NCI-H460 (cell line): ENCODE measurements around the gene C12orf50. TPM values are rescaled to one million over a fixed set of nuclear protein-coding genes. Genes with fewer than 3 reads are reported as not detected.
"Not testable (repeated sequence)": the region's sequence is repeated elsewhere in the genome, so short reads cannot be mapped to it uniquely, and the experiment has no call there.

ENCODE experiments used
- DNase-seq: peaks from one replicate; pipeline ENCODE4 v3.0.0-alpha.2; 2016; ENCODE audit warnings: low read depth; ENCODE audit errors: extremely low read depth
- total RNA-seq: library from RNA; depleted of rRNA; stranded (reverse); fragments of >200 nt; shearing (Covaris generic); gene quantifications from 2 replicates; pipeline ENCODE4 v1.2.3, GENCODE V29; 2014

The C12orf50 gene
- total RNA-seq, 1 experiment from 2014 or later = not detected

DNA sequence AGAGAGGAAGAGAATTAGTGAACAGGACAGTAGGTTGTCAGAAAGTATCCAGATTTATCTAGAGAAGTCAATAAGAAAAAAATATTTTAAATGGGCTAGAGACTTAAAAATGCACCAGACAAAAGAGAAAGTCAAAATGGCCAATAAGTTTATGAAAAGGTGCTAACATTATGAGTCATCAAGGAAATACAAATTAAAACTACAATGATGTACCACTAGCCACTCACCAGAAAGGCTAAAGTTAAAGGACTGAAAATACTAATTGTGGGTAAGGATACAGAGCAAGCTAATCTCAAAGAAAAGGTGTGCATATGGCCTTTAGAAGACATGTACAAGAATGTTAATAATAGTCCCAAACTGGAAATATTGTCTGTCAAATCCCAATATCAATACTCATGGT lies 37.7 kb downstream of the C12orf50 start:
- DNase-seq = no peak

DNA sequence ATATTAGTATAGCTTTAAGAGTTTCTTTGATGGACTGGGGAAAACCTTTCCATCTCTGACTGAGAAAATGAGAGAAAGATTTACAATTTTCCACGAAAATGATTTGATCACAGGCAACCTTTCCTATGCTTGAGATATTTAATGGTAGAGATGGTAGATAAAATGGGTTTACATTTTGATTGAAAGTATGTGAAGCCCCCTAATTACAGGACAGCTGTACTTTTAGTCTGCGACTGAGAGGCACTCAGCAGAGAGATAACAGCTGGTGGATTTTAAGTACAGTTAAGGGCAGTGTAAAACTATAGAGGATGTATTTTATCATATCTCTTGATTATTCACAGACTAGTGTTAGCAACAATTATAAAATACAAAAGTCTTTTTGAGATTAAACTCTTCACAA lies 40.7 kb downstream of the C12orf50 start:
- DNase-seq = no peak

DNA sequence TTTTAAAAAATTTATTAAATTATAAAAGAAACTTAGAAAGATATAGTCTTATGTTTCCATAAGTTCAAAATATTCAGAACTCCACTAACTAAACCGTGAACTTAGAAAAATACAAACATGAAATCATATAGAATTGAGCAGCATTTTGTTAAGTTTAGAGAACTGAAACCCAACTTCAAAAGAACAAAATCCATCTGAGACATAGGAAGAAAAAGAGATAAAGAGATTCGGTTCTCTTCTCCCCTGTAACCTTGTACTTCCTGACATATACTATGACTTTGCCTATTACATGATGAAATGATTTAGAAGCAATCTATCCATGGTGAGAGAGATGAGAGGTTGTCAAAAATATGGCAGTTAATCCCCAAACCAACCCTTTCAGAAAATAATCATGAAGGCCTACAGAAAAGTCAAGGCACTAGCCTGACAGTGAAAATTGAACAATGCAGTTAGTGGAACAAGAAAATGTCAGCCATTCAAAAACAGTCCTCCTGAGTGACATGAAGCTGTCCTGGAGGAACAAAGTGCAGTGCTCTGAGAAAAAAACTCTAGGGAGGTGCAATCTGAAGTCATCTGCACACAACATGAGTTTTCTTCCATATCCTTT lies 44.0 kb downstream of the C12orf50 start:
- DNase-seq = no peak

DNA sequence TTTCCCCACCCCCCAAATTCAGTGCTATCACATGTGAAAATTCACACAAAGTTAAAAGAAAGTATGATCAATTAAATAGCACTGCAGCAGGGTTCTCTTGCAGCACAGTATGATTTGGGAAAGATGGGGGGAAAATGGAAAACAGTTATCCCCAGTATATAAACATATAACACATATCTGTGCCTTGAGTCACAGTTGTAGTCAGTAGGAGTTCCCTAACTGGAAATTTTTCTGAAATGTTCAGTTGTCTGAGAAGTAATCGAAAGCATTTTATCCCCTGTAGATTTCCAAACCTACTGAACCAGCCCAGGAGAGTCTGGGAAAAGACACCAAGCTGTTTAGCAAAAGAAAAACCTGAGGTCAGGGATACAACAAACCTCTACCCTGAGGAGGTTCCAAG lies 47.0 kb downstream of the C12orf50 start:
- DNase-seq = no peak

DNA sequence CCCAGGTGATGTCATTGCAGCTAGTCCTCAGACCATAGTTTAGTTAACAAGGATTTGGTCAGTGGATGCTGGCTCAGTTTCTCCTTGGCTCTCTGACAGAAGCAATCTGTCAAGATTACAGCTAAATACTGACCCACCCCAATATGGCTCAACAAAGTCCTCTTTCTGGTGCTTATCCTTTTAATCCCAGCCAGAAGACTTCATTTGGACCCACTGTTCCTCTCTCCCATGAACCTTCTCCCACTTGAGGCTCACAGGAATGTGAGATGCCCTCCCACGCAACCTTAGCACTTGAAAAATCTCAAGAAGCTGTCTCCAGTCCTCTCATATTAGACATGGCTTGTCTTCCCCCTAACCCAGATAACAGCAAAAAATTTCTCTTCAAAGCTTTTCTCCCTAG lies 47.7 kb downstream of the C12orf50 start:
- no peak for DNase-seq

DNA sequence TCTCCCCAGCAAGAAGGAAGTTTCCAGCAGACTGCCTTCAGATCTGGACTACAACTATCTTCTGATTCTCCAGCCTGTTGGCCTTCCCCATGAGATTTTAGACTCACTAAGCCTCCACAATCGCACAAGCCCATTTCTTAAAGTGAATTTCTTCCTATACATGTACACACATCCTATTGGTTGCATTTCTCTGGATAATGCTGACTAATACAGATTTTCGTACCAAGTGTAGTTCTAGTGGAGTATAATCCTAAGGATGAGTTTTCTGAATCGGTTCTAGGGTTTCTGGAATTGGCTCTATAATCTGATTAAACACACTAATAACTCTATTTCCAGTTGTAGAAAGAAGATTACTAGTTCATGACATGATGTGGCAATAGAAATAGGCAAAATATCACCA lies 53.3 kb downstream of the C12orf50 start:
- DNase-seq = no peak

DNA sequence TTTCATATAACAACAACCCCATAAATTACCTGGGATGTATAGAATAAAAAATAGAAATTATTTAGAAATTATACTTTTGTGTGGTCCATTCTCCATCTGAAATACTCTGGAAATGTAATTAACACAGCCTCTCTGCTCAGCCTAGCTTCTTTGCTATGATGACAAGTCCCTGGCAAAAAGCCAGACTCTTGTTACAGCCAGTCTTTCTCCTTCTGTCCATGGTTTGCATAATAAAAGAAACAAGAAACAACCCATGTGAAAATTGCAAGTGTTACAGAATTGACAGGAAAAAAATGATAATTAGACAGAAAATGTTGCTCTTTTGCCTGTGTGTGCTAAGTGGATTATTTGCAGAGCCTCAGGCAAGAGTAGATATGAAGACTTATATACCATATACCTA lies 61.3 kb downstream of the C12orf50 start:
- DNase-seq = no peak

DNA sequence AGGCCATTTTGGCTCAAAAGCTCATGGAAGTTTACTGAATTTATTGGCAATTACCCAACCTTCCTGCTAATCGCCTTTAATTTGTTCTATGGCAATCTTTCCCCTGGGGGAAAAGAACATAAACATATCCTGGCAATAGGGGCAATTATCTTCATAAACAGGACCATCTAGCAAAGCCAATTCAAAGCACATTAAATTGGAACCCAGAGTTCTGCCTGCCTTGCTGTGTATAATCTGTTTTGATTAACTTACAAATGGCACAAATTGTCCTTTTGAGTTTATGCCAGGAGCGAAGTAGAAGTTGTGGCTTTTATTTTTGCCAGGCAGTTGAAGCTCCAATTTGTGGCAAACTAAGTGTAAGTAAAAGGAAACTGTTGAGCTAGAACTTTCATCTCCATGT lies 68.6 kb downstream of the C12orf50 start:
- DNase-seq = no peak

DNA sequence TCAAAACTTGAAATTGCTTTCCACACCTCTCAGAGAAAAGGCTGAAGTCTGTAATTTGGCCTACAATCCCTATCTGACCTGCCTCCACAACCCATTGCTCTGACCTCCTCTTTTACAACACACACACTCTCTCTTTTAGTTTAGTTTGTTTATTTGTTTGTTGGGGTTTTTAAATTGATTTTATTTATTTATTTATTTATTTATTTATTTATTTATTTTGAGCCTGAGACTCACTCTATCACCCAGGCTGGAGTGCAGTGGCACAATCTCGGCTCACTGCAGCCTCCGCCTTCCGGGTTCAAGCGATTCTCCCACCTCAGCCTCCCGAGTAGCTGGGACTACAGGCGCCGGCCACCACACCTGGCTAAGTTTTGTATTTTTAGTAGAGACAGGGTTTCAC lies 75.2 kb downstream of the C12orf50 start:
- DNase-seq = not testable (repeated sequence)

DNA sequence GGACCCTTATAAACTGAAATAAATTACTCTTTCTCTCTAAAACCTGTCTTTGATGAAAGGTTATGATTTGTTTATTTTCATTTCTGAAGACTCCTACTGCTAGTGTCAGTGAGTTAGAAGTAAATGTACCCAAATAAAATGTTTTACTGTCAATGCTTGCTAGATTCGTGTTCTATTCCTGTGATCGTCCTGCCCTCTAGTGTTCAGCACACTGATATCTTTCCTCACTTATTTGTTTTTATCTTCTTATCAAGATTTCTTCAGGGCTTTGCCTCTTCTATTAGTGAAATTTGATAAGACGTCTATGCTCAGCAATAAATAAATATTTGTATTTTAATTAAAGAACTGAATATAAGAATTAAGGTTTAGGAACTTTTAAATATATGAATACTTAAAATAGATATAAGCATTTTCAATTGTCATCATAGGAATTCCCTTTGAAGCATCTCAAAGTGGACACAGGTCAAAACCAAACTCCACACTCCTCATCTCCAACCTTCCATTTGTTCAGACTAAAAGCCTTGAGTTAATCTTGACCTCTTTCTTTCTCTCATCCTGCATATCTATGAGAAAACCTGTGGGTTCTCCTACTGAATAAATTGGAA lies 75.8 kb downstream of the C12orf50 start:
- DNase-seq = peak; percentile 63

DNA sequence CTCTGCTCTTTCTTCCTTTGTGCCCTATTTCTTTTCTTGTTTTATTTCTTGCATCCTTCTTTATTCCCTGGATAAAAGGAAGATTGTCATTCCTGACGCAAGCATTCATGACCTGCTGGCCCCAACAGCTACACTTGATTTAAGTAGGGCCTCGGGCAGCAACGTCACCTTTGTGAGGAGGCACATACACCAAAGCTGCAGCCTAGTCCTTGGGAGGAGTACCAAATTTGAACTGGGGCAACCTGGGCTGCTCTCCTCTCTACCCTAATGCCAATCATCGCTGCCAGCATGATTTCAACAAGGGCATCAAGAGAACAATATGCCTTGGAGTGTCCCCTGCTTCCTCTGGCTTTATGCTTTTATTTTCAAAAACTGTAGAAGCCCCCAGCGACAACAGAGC lies 76.4 kb downstream of the C12orf50 start:
- no peak for DNase-seq

DNA sequence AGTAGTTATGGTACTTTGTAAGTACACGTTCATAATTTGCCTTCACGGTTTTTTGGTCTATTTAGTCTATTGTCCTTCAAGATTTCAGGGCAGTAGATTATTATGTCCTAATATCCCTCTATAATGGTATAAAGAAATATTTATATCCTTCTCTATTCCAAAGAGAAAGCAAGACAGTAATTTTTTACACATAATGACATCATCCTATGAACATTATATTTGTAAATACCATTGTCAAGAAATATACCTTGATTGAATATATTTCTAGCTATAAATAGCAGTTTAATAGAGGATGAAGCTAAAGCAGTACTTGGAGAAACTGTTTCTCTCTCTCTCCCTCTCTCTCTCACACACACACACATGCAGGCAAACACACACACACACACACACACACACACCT lies 77.0 kb downstream of the C12orf50 start:
- no peak for DNase-seq

DNA sequence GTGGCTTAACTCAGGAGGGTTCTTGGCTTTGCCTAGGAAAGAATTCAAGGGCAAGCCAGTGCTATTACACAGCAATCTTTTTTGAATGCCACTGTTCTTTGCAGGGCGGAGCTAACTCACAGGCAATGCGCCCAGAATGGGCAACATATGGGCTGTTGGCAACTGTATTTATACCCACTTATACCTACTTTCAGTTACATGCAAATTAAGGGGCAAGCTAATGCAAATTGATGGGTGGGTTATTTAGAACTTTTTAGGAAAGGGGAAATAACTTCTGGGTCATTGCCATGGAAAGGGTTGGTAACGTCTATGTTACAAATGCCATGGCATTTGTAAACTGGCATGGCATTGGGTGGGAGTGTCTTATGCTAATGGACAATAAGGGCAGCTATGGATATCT lies 85.4 kb downstream of the C12orf50 start:
- no peak for DNase-seq

DNA sequence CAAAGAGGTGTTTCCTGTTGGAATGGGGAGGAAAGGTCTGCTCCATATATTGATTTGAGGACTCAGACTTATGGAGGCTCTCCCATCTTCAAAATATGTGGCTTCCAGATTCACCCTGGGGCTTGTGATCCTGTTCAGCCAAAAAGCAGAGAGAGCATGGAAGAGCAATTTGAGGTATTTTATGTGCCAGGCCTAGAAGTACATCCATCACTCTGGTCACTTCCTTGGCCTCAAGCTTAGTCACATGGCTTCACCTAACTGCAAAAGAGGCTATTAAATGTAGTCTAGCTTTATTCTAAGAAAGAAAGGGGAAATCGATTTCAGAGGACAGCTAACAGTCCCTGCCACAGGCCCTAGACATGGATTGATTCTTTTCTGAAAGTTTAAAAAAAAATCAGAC lies 86.2 kb downstream of the C12orf50 start:
- no peak for DNase-seq

DNA sequence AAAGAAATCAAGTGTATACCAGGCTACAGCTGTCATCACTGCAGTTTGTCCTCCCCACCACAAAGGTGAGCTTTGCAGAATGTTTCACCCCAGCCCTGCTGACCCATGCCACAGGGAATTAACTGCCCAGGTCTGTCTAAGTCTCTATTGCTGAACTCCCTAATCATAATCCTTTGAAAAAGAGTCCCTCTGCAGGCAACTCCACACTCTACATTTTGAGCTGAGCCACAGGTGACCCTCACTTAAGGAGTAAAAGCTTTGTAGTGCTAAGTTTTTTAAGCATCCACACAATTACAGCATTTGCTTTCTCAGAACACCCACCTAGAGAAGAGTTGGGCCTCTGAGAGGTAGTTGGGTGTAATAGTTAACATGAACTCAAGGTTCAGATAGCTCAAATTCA lies 90.0 kb downstream of the C12orf50 start:
- DNase-seq = no peak

DNA sequence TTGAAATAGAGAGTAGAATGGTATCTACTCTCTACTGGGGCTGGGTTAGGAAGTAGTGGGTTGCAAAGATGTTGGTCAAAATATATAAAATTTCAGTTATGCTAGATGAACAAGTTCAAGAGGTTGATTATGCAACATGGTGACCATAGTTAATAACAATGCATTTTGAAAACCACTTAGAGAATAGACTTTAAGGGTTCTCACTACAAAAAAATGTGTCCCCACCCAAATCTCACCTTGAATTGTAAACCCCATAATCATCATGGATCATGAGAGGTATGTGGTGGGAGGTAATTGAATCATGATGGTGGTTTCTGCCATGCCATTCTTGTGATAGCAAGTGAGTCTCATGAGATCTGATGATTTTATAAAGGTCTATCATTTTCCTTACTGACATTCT lies 94.0 kb downstream of the C12orf50 start:
- DNase-seq = no peak

DNA sequence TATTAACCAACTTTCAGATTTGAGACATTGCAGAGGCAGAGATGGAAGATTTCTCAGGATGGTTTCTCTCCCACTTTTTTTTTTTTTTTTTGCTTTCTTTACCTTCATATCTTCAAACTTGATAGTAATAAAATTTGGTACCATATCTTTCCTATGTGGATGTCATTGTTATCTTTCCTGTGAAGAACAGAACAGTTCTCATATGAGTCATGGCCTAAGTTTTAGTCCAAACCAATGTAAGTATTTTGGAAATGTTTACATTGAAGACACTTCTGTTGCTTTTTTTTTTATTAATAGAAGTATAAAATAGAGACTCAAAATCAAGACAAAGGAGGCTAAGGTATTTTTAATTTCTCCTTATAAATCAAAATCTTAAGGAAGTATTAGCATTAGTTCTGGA lies 95.2 kb downstream of the C12orf50 start:
- DNase-seq = no peak

DNA sequence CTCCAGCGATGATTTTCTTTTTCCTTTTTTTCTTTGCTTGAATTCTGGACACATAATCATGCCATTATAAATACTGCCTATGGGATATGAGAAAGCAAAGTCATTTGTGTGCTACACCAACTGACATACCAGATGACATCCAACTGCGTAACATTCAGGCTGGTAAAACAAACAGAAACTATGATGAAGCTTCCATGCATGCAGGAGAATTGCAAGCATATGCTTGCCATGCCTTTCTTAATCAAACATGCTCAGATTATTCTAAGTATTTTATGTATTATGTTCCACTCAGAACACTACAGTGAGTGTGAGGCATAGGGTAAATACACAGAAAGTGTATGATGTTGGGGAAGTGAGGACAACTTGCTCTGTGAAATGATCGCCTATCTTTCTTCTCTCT lies 97.4 kb downstream of the C12orf50 start:
- DNase-seq = no peak

DNA sequence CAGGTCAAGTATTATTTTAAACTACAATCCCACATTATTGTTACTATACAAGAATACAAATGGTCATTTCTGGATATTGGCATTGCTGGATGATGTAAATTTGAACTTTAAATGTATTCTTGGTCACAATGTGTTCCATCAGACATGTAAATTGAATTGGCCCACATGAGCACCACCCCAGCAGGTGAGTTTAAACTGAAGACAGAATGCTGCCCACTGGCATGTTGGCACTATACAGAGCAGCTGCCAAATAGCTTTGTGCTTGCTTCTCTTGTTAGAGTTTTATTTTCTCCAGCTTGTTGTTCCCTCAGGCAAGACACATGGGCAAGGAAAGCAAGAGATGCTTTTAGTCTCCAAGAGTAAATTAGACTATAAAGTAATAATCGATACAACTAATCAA lies 98.6 kb downstream of the C12orf50 start:
- no peak for DNase-seq
